B cell (primary cell): ENCODE measurements around the gene SEL1L2. TPM values are rescaled to one million over a fixed set of nuclear protein-coding genes. Genes with fewer than 3 reads are reported as not detected.

Source experiments
- ATAC-seq: fragments of 200-7000 bp; cut with Tn5 transposase; one replicate; pipeline ENCODE4 v1.10.0; 2021; ENCODE audit warnings: low read depth, mild to moderate bottlenecking, moderate number of reproducible peaks, moderate library complexity
- CTCF ChIA-PET: fragments of 350-600 bp; sonication (Branson Sonifier 250); formaldehyde crosslinking; loops from one replicate; lab custom pipeline; 2021; ENCODE audit warnings: antibody characterized with exemption, inconsistent platforms; lab: Charles Lee
- POLR2A ChIA-PET: fragments of 350-600 bp; sonication (Branson Sonifier 250); formaldehyde crosslinking; loops from one replicate; lab custom pipeline; 2021; ENCODE audit warnings: antibody characterized with exemption; lab: Charles Lee
- DNase-seq: peaks from one replicate; pipeline ENCODE4 v3.0.0; 2013
- H2AFZ ChIP-seq: 2 replicates; pipeline ENCODE4 v1.6.1; 2012; ENCODE audit warnings: mild to moderate bottlenecking, low read depth, low read length; ENCODE audit not compliant: insufficient read depth, poor library complexity, severe bottlenecking
- H3K27ac ChIP-seq, 2 donors: 1 replicate in 1 of 2; 2 replicates in 1 of 2; pipeline ENCODE4 v1.5.1; 2012 to 2013; ENCODE audit warnings: low read length in 2 of 2, mild to moderate bottlenecking in 2 of 2, moderate library complexity in 1 of 2
- H3K27me3 ChIP-seq, 4 experiments: fragments of 200-600 bp in 1 of 4; sonication (generic) in 1 of 4; replicated peaks in 1 of 4; 1 replicate in 2 of 4; 2 replicates in 2 of 4; pipeline versions ENCODE4 v1.6.1 to v1.7.0; 2013 to 2016; ENCODE audit warnings: low read length in 3 of 4, mild to moderate bottlenecking in 2 of 4, mixed read lengths in 1 of 4, moderate library complexity in 1 of 4; ENCODE audit not compliant: insufficient read depth in 4 of 4, control insufficient read depth in 3 of 4; ENCODE audit errors: control extremely low read depth in 1 of 4
- H3K36me3 ChIP-seq, 2 experiments: replicated peaks in 1 of 2; 1 replicate in 1 of 2; 2 replicates in 1 of 2; pipeline versions ENCODE4 v1.6.1 to v1.7.1; 2013; ENCODE audit warnings: low read length in 1 of 2; ENCODE audit not compliant: insufficient read depth in 2 of 2, control insufficient read depth in 1 of 2; ENCODE audit errors: control extremely low read depth in 1 of 2, extremely low read depth in 1 of 2
- H3K4me1 ChIP-seq, 2 donors: fragments of 200-600 bp in 1 of 2; sonication (generic) in 1 of 2; 1 replicate in 1 of 2; 2 replicates in 1 of 2; pipeline versions ENCODE4 v1.5.1 to v1.6.1; 2013 to 2017; ENCODE audit warnings: low read length in 2 of 2; ENCODE audit not compliant: control insufficient read depth in 2 of 2, insufficient read depth in 2 of 2
- H3K4me2 ChIP-seq: replicated peaks from 2 replicates; pipeline ENCODE3; 2012; ENCODE audit warnings: mild to moderate bottlenecking, low read depth, low read length; ENCODE audit not compliant: poor library complexity, severe bottlenecking
- H3K4me3 ChIP-seq, 5 experiments: fragments of 200-600 bp in 1 of 5; sonication (generic) in 1 of 5; 1 replicate in 3 of 5; 2 replicates in 2 of 5; pipeline versions ENCODE4 v1.5.1 to v1.7.0; 2011 to 2016; ENCODE audit warnings: low read length in 4 of 5, mild to moderate bottlenecking in 4 of 5, low read depth in 2 of 5, control low read depth in 1 of 5, moderate library complexity in 1 of 5; ENCODE audit not compliant: insufficient read depth in 1 of 5; ENCODE audit errors: control extremely low read depth in 1 of 5, extremely low read depth in 1 of 5
- H3K79me2 ChIP-seq: fragments of 200-600 bp; sonication (generic); one replicate; pipeline ENCODE4 v1.6.0; 2016; ENCODE audit warnings: low read length; ENCODE audit not compliant: control insufficient read depth, insufficient read depth
- H3K9ac ChIP-seq: fragments of 200-600 bp; sonication (generic); 2 replicates; pipeline ENCODE4 v1.6.1; 2017; ENCODE audit warnings: mild to moderate bottlenecking, low read length, moderate library complexity
- H3K9me3 ChIP-seq, 3 donors: one replicate each; pipeline versions ENCODE4 v1.6.1 to v1.7.1; 2013; ENCODE audit warnings: low read length in 2 of 3; ENCODE audit not compliant: control insufficient read depth in 2 of 3, insufficient read depth in 1 of 3; ENCODE audit errors: control extremely low read depth in 1 of 3
- H4K20me1 ChIP-seq: 2 replicates; pipeline ENCODE4 v1.6.0; 2012; ENCODE audit warnings: mild to moderate bottlenecking, low read length; ENCODE audit not compliant: insufficient read depth, control insufficient read depth, poor library complexity, severe bottlenecking
- H3K27ac Mint-ChIP-seq: one replicate; pipeline ENCODE4 v1.8.0; 2021; ENCODE audit warnings: mixed read lengths
- H3K27me3 Mint-ChIP-seq: one replicate; pipeline ENCODE4 v1.8.0; 2021; ENCODE audit warnings: mixed read lengths
- H3K4me1 Mint-ChIP-seq: one replicate; pipeline ENCODE4 v1.8.0; 2021; ENCODE audit warnings: mixed read lengths
- H3K4me3 Mint-ChIP-seq: one replicate; pipeline ENCODE4 v1.8.0; 2021; ENCODE audit warnings: mixed read lengths
- H3K9me3 Mint-ChIP-seq: one replicate; pipeline ENCODE4 v1.8.0; 2022; ENCODE audit warnings: mixed read lengths; ENCODE audit not compliant: insufficient read depth
- CTCF ChIP-seq: fragments of 200-600 bp; IDR thresholded peaks from one replicate; pipeline ENCODE4 v1.8.0; 2022; ENCODE audit warnings: antibody characterized with exemption, mild to moderate bottlenecking
- EZH2 ChIP-seq: IDR thresholded peaks from 2 replicates; pipeline ENCODE4 v1.6.1; 2012; ENCODE audit warnings: borderline replicate concordance, low read depth, mild to moderate bottlenecking, moderate library complexity, low read length; ENCODE audit not compliant: insufficient read depth, poor library complexity, severe bottlenecking
- WGBS: methylation state at CpG from one replicate; pipeline ENCODE4 v1.1.5; 2013; ENCODE audit warnings: missing lambda C conversion rate; ENCODE audit not compliant: insufficient coverage; 5-methylcytosine and 5-hydroxymethylcytosine counted together
- intact Hi-C: fragments of 100-400 bp; cut with micrococcal nuclease; formaldehyde crosslinking; loops from one replicate; pipeline ENCODE4 v1.10.0; 2022
- polyA plus RNA-seq: library from polyadenylated mRNA; depleted of rRNA; stranded (reverse); fragments of >200 nt; gene quantifications from 2 replicates; pipeline ENCODE4 v1.2.3, GENCODE V29; 2012
- total RNA-seq, 2 donors: library from RNA; stranded (reverse); fragments of 120-200 nt in 1 of 2; gene quantifications; 1 replicate in 1 of 2; 2 replicates in 1 of 2; pipeline versions ENCODE4 v1.2.3 to v1.2.4, GENCODE V29; 2013 to 2022

SEL1L2 gene
- total and polyA plus RNA-seq, 2 donors (not counting 1 experiment from before 2014, with no cell fraction given), result not detected

GRCh38 chr20:13953227-13953626 is 37.2 kb downstream of the SEL1L2 start:
- H3K4me3 Mint-ChIP-seq, result no peak overlapping the region
- no peaks in the 10 kb centered on the region for H3K27me3 Mint-ChIP-seq
- intact Hi-C loops, result no loop called here
- H3K27me3 ChIP-seq, result no peaks in the 10 kb centered on the region
- ATAC-seq, result no peak
- peaks cover 0 to 3% (median 0%) of the 10 kb centered on the region in 3 donors for H3K9me3 ChIP-seq
- H4K20me1 ChIP-seq, result no peaks in the 10 kb centered on the region
- H3K36me3 ChIP-seq, result no peaks in the 10 kb centered on the region
- H3K79me2 ChIP-seq, result no peaks in the 10 kb centered on the region
- no peak overlapping the region for H3K4me3 ChIP-seq
- H2AFZ ChIP-seq, result no peak overlapping the region
- POLR2A ChIA-PET, result no interaction called here
- H3K27ac Mint-ChIP-seq, result no peak overlapping the region
- CTCF ChIA-PET, result no interaction called here
- TF ChIP-seq EZH2, result no peak
- no peak for TF ChIP-seq CTCF
- H3K9ac ChIP-seq, result no peak overlapping the region
- H3K4me2 ChIP-seq, result no peak overlapping the region
- 82% methylated on average over 3 of the region's 6 CpGs for WGBS
- H3K4me1 ChIP-seq, result no peaks in the 10 kb centered on the region
- peaks cover 3% of the 10 kb centered on the region for H3K9me3 Mint-ChIP-seq
- DNase-seq, result no peak
- no peaks in the 10 kb centered on the region for H3K4me1 Mint-ChIP-seq
- H3K27ac ChIP-seq, result no peak overlapping the region

DNA sequence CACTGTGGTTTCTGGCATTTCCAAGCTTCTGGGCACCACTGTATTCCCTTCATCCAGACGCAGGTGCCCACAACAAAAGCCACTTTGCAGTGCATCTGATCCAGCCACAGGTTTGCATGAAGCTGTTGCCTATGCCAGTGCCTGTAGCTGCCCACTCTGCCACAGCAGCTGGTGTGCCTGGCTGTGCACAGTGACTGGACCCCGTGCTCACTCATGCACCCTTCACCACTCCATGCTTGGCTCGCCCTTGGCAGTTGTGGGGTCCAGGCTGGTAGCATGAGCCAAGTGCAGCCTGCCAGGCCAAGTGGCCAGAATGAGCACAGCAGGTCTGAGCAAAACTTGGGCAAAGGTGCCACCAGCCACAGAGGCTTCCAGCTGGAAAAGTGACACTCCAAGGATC is 42.7 kb downstream of the SEL1L2 start:
- DNase-seq (no peak), ATAC-seq (no peak)
- POLR2A ChIA-PET, result no interaction called here
- Histone ChIP-seq H3K4me2 (no peak overlapping the region), H3K79me2 (no peaks in the 10 kb centered on the region), H3K9me3 (peaks cover 0 to 6% (median 0%) of the 10 kb centered on the region in 3 donors), H3K4me3 (no peak overlapping the region), H2AFZ (no peak overlapping the region), H3K36me3 (no peaks in the 10 kb centered on the region), H3K27ac (no peak overlapping the region), H3K4me1 (no peaks in the 10 kb centered on the region), H3K9ac (no peak overlapping the region), H3K27me3 (no peaks in the 10 kb centered on the region), H4K20me1 (no peaks in the 10 kb centered on the region)
- WGBS, result 70% methylated on average over 3 of the region's 3 CpGs
- CTCF ChIA-PET, result no interaction called here
- Mint-ChIP-seq H3K4me3 (no peak overlapping the region), H3K9me3 (peaks cover 3% of the 10 kb centered on the region), H3K27me3 (peaks cover 4% of the 10 kb centered on the region), H3K4me1 (no peaks in the 10 kb centered on the region), H3K27ac (no peak overlapping the region)
- intact Hi-C loops, result no loop called here
- TF ChIP-seq EZH2, result no peak
- no peak for TF ChIP-seq CTCF
